ENCODE data around the gene CTF1.
"Not testable (repeated sequence)": the region's sequence is repeated elsewhere in the genome, so short reads cannot be mapped to it uniquely, and the experiment has no call there.

CTF1 gene

GRCh38 chr16:30934827-30935557, 38.6 kb downstream of the CTF1 start:
- peak; percentile 74 for TF ChIP-seq CTCF (IDR thresholded peaks at IDR 0.05; ENCODE audit: insufficient read depth, low read depth, low read length, missing control alignments)
- H3K4me3 ChIP-seq (ENCODE audit: low read length): no peak overlapping the region
- peak; percentile 73 for DNase-seq (ENCODE audit: low read depth)

- no peak overlapping the region for H3K4me3 ChIP-seq (ENCODE audit: low read length)
- no peak for TF ChIP-seq CTCF (IDR thresholded peaks at IDR 0.05; ENCODE audit: insufficient read depth, low read depth, low read length, missing control alignments)
- DNase-seq (ENCODE audit: low read depth): no peak
Observed at GRCh38 chr16:30937692-30938091, 41.3 kb downstream of the CTF1 start.

GRCh38 chr16:30939571-30939970, 43.2 kb downstream of the CTF1 start:
- peak; percentile 82 for DNase-seq (ENCODE audit: low read depth)
- H3K4me3 ChIP-seq (ENCODE audit: low read length): not testable (repeated sequence)

GRCh38 chr16:30941600-30942425, 45.4 kb downstream of the CTF1 start:
- H3K4me3 ChIP-seq (ENCODE audit: low read length): no peak overlapping the region
- peak; percentile 91 for TF ChIP-seq CTCF (IDR thresholded peaks at IDR 0.05; ENCODE audit: insufficient read depth, low read depth, low read length, missing control alignments)
- peak; percentile 78 for DNase-seq (ENCODE audit: low read depth)

- no peak overlapping the region for H3K4me3 ChIP-seq (ENCODE audit: low read length)
- no peak for DNase-seq (ENCODE audit: low read depth)
- TF ChIP-seq CTCF (IDR thresholded peaks at IDR 0.05; ENCODE audit: insufficient read depth, low read depth, low read length, missing control alignments): no peak
Observed at GRCh38 chr16:30942426-30942806, 46.0 kb downstream of the CTF1 start.

GRCh38 chr16:30944352-30944751, 47.9 kb downstream of the CTF1 start:
- no peak for DNase-seq (ENCODE audit: low read depth)
- no peak overlapping the region for H3K4me3 ChIP-seq (ENCODE audit: low read length)
- TF ChIP-seq CTCF (IDR thresholded peaks at IDR 0.05; ENCODE audit: insufficient read depth, low read depth, low read length, missing control alignments): no peak

GRCh38 chr16:30946671-30947540, 50.5 kb downstream of the CTF1 start:
- H3K4me3 ChIP-seq (ENCODE audit: low read length): no peak overlapping the region
- no peak for TF ChIP-seq CTCF (IDR thresholded peaks at IDR 0.05; ENCODE audit: insufficient read depth, low read depth, low read length, missing control alignments)
- no peak for DNase-seq (ENCODE audit: low read depth)
